Astrocyte of the cerebellum (primary cell): ENCODE data around the gene XPR1.

Experiments
- DNase-seq: peaks from one replicate; pipeline ENCODE4 v3.0.0-alpha.2; 2011; ENCODE audit warnings: low read depth
- H3K4me3 ChIP-seq: 2 replicates; pipeline ENCODE4 v1.5.1; 2011; ENCODE audit warnings: mild to moderate bottlenecking, low read depth, low read length, moderate library complexity
- CTCF ChIP-seq: IDR thresholded peaks from 2 replicates; pipeline ENCODE4 v1.5.1; 2012; ENCODE audit warnings: low read length, low read depth, moderate library complexity, mild to moderate bottlenecking; ENCODE audit errors: missing control alignments
- in situ Hi-C: cut with HindIII; loops from 2 replicates; pipeline ENCODE4 v1.10.0; 2017; ENCODE audit warnings: low sequenced_read_pairs

XPR1 gene

DNA sequence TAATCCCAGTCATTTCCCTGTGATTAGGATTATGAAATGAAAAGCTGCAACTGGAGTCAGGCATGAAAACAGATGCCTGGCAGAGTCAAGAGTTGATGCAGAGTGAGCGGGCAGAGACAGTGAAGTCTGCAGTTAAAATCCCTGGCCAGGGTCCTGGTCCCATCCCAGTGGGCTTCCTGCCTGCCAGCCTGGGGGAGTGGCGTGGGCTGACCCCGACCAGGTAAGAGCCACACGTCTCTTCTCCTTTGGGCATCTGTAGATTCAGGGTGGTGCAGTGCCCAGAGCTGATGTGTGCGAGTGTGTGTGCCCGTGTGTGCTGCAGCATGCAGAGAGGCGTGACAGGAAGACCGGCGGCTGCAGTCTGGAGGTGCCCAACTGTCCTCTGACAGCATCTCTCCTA, 274.7 kb downstream of the XPR1 start:
- DNase-seq, result no peak
- in situ Hi-C loops, result loop anchor here (25.0 kb wide), 1 partner anchor 106 kb away; the partner anchor contains the start of gene STX6
- H3K4me3 ChIP-seq, result no peak overlapping the region
- TF ChIP-seq CTCF, result no peak

GRCh38 chr1:180907313-180908055, 275.7 kb downstream of the XPR1 start:
- no peak overlapping the region for H3K4me3 ChIP-seq
- in situ Hi-C loops, result loop anchor here (25.0 kb wide), 1 partner anchor 105 kb away; the partner anchor contains the start of gene STX6
- DNase-seq, result no peak
- TF ChIP-seq CTCF, result no peak

GRCh38 chr1:180908074-180908765, 276.4 kb downstream of the XPR1 start:
- in situ Hi-C loops, result loop anchor here (25.0 kb wide), 1 partner anchor 104 kb away; the partner anchor contains the start of gene STX6
- no peak overlapping the region for H3K4me3 ChIP-seq
- no peak for DNase-seq
- no peak for TF ChIP-seq CTCF

DNA sequence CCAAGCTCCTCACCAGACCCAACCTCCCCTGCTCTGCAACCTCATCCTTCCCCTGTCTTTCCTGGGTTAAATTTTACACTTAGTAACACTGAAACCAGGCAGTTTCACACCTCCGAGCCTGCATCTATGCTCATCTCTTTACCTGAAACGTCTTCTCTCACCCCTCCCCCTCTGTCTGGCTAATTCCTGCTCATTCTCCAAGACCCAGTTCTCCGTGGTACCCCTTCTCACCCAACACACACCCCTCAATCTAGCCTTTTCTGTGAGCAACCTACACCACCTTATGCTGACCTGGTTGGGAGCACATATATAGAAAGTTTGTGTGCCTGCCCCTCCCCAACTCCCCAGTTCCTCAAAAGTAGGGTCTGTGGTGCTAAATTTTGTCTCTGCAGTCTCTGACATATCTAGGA, 277.2 kb downstream of the XPR1 start:
- DNase-seq, result no peak
- no peak overlapping the region for H3K4me3 ChIP-seq
- TF ChIP-seq CTCF, result no peak
- in situ Hi-C loops, result loop anchor here (25.0 kb wide), 1 partner anchor 103 kb away; the partner anchor contains the start of gene STX6

DNA sequence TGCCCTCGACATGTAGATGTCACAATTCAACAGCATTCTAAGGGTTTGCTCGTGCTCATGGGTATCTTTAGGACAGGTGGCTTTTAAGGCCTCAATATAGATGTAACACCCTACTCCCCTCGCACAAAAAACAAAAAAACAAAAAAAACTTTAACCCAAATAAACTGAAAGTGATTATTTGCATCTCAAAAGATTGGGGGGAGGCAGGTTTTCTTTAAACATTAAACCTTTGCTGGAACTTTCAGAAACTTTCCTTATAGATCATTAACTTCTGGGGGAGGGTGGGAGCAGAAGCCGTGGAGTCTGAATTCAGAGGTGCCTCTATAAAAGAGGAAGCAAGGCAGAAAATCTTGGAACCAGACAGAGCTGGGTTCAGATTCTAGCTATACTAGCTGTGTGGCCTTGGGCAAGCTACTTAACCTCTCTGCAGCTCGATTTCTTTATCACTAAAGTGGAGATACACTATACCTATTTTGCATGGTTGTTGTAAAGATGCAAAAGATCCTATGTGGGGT, 277.7 kb downstream of the XPR1 start:
- DNase-seq, result no peak
- no peak for TF ChIP-seq CTCF
- in situ Hi-C loops, result loop anchor here (25.0 kb wide), 1 partner anchor 103 kb away; the partner anchor contains the start of gene STX6
- H3K4me3 ChIP-seq, result no peak overlapping the region

- H3K4me3 ChIP-seq, result peak overlapping the region; percentile 46
- in situ Hi-C loops, result loop anchor here (25.0 kb wide), 1 partner anchor 101 kb away; the partner anchor contains the start of gene STX6
- no peak for TF ChIP-seq CTCF
- no peak for DNase-seq
These were observed 279.9 kb downstream of the XPR1 start for GRCh38 chr1:180911640-180912191.
